Fibroblast of lung (primary cell): ENCODE data around the gene CDA.

Experiments
- CTCF ChIP-seq, 2 donors: IDR thresholded peaks in 1 of 2; conservative IDR thresholded peaks in 1 of 2; 1 replicate in 1 of 2; 2 replicates in 1 of 2; pipeline ENCODE4 v1.5.1; 2011 to 2012; ENCODE audit warnings: low read length in 2 of 2, control low read depth in 1 of 2, inconsistent platforms in 1 of 2, low read depth in 1 of 2, mild to moderate bottlenecking in 1 of 2
- EZH2 ChIP-seq: IDR thresholded peaks from 2 replicates; pipeline ENCODE4 v1.5.1; 2012; ENCODE audit warnings: low read length, control low read depth, mild to moderate bottlenecking; ENCODE audit errors: missing control alignments

GRCh38 chr1:20625176-20626097, 36.5 kb downstream of the CDA start:
- TF ChIP-seq CTCF (conservative IDR thresholded peaks at IDR 0.05 in 1 of 2, IDR thresholded peaks at IDR 0.05 in 1 of 2; ENCODE audit: low read depth in 1 of 2, low read length in 2 of 2) (no peak), EZH2 (no peak)
